Activated T-cell treated with anti-CD3 and anti-CD28 coated beads, Interleukin-2, amount 50 U/mL, for 72 hours (primary cell): ENCODE results near the gene UBE2U. TPM values are rescaled to one million over a fixed set of nuclear protein-coding genes. Genes with fewer than 3 reads are reported as not detected.
"Not testable (repeated sequence)": the region's sequence is repeated elsewhere in the genome, so short reads cannot be mapped to it uniquely, and the experiment has no call there.

Source experiments
- ATAC-seq, 2 donors: fragments of 150-1000 bp; cut with Tn5 transposase; replicated peaks in 1 of 2; 2 replicates each; pipeline ENCODE4 v1.10.0; 2021; ENCODE audit warnings: moderate library complexity in 2 of 2, mild to moderate bottlenecking in 1 of 2
- DNase-seq, 2 donors: peaks; one replicate each; pipeline ENCODE4 v3.0.0; 2021 to 2022; ENCODE audit warnings: mixed read lengths in 1 of 2
- H3K27ac Mint-ChIP-seq: one replicate; pipeline ENCODE4 v1.8.0; 2022; ENCODE audit warnings: mild to moderate bottlenecking, moderate library complexity, mixed read lengths
- H3K27me3 Mint-ChIP-seq: one replicate; pipeline ENCODE4 v1.8.0; 2022; ENCODE audit warnings: low read depth, mixed read lengths
- H3K36me3 Mint-ChIP-seq, 2 donors: one replicate each; pipeline ENCODE4 v1.8.0; 2022; ENCODE audit warnings: mixed read lengths in 2 of 2, mild to moderate bottlenecking in 1 of 2; ENCODE audit not compliant: insufficient read depth in 2 of 2
- H3K4me1 Mint-ChIP-seq: one replicate; pipeline ENCODE4 v1.8.0; 2022; ENCODE audit warnings: low read depth, mixed read lengths
- H3K4me3 Mint-ChIP-seq, 2 donors: one replicate each; pipeline ENCODE4 v1.8.0; 2022; ENCODE audit warnings: mild to moderate bottlenecking in 2 of 2, mixed read lengths in 2 of 2, moderate library complexity in 2 of 2
- H3K9me3 Mint-ChIP-seq, 2 donors: one replicate each; pipeline ENCODE4 v1.8.0; 2022; ENCODE audit warnings: mixed read lengths in 2 of 2
- total RNA-seq, 2 donors: library from RNA; stranded (reverse); gene quantifications; one replicate each; pipeline ENCODE4 v1.2.3, GENCODE V29; 2022

Gene UBE2U
- total RNA-seq, 2 donors from 2014 or later, result not detected

DNA sequence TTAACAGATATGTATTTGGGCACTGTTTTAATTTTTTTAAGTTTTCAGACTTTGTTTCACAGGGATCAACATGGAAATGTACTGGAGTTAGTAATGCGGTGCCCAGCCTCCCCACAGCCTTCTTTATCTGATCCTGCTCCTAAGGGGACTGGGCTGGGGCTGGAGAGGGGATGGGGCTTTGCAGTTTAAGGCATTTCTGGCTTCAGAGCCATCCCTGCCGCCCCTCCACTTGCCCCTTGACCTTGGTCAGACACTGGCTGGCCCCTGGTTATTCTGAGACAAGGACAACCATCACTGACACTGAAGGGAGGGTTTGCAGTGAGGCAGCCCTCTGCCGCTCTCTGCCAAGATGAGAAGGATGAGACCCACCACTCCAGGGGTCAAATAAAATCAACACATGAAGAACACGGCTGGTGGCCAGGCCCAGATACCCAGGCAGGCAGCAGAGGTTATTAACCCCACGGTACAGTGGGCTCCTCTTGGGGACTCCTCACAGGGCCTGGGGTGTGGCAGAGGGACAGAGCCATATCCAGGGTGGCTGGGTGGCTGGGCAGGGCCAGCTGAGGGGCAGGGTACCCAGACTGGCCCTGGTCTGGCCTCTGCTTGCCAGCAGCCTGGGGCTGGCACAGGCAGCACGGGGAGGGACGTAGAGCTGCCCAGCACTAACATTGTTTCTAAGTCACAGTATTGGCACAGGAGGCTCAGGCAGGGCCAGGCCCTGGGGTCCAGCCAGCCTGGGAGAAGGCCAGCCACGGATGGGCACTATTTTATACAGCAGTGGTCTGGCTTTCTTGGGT lies 7.2 kb upstream of the UBE2U start:
- Mint-ChIP-seq H3K4me3 (no peak overlapping the region), H3K36me3 (no peaks in the 10 kb centered on the region)
- ATAC-seq, result no peak

DNA sequence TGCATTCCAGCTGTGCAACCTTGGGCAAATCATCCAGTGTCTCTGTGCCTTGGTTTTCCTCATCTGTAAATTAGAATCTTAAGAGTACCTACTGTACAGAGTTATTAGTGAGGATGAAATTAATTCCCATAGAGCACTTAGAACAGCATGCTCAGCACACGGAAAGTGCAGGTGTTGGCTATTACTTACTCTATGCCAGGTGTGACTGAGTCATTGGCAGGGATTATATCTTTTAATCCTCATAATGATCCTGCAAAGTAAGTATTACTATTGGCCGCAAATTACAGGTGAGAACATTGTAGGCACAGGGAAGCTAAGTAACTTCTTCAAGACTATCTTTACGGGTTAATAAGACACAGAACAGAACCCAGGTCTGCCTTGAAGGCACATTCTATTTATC lies 6.3 kb upstream of the UBE2U start:
- no peak for ATAC-seq
- H3K4me3 Mint-ChIP-seq, result no peak overlapping the region
- H3K9me3 Mint-ChIP-seq, result no peaks in the 10 kb centered on the region
- DNase-seq, result no peak
- H3K27ac Mint-ChIP-seq, result no peak overlapping the region
- H3K36me3 Mint-ChIP-seq, result no peaks in the 10 kb centered on the region
- peaks cover 11% of the 10 kb centered on the region for H3K27me3 Mint-ChIP-seq
- H3K4me1 Mint-ChIP-seq, result no peaks in the 10 kb centered on the region

More for the DNA sequence above, 7.2 kb upstream of the UBE2U start:
- Mint-ChIP-seq H3K27ac (no peak overlapping the region), H3K9me3 (no peaks in the 10 kb centered on the region), H3K4me1 (no peaks in the 10 kb centered on the region), H3K27me3 (peaks cover 11% of the 10 kb centered on the region)
- no peak for DNase-seq

DNA sequence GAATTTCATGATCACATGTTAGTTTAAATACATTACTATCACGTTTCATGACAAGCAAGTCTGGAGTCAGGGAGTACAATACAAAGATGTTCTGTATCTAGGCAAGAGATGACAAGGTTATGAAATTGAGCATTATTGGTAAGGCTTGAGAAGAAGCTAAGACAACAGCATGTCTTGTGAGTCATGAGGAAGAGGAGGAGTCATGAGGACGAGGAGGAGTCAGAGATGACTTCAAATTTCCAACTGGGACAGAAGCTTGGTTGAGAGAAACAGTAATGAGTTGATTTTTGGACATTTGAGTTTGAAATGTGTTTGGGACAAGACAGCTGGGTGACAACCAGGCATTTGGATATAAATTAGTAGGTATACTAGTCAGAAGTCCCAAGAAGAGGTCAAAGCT lies 4.3 kb upstream of the UBE2U start:
- H3K36me3 Mint-ChIP-seq, result no peaks in the 10 kb centered on the region
- ATAC-seq (peak; percentile 62 to 77), DNase-seq (no peak)
- no peaks in the 10 kb centered on the region for H3K4me1 Mint-ChIP-seq
- no peak overlapping the region for H3K27ac Mint-ChIP-seq
- H3K9me3 Mint-ChIP-seq, result no peaks in the 10 kb centered on the region
- H3K27me3 Mint-ChIP-seq, result peaks cover 17% of the 10 kb centered on the region
- no peak overlapping the region for H3K4me3 Mint-ChIP-seq

DNA sequence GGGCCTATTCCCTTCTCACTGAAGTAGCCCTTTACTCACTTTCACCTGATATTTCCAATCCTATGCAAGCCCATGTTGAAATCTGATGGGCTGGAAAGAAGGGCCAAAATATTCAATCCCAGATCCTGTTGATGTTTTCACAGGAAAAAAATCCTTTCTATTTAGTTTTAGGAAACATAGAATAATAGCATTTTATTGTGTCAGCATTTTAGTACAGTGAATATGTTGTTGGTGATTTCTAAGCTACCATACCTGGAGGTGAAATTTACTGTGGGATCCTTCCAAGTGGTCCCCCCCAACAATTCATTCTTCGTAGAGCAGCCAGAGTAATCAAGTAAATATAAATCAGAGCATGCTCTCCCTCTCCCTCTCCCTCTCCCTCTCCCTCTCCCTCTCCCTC lies 3.4 kb upstream of the UBE2U start:
- ATAC-seq, result no peak
- Mint-ChIP-seq H3K4me3 (no peak overlapping the region), H3K36me3 (no peaks in the 10 kb centered on the region)

DNA sequence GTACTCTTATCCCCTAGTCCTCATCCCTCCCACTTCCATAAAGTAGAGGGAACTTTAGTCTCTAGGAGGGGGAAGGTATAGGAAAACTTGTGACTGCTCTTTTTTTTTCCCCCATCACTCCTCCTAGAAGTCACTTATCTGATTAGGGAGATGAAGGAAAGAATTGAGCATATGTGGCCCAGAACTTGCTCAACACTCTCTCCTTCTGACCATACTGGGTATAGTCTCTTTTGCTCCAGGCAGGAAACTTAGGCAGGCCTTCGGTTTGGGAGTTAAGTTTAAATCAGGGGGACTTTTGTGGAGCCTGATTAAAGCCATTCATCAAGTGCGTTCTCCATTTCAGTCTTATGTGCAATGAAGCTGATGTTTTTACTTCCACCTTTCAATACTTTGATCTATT lies 5.8 kb downstream of the UBE2U start:
- DNase-seq, result no peak
- Mint-ChIP-seq H3K27me3 (peaks cover 14% of the 10 kb centered on the region), H3K4me1 (no peaks in the 10 kb centered on the region), H3K9me3 (no peaks in the 10 kb centered on the region), H3K27ac (no peak overlapping the region), H3K36me3 (no peaks in the 10 kb centered on the region), H3K4me3 (no peak overlapping the region)
- no peak for ATAC-seq

More for the DNA sequence above, 3.4 kb upstream of the UBE2U start:
- Mint-ChIP-seq H3K27ac (no peak overlapping the region), H3K9me3 (no peaks in the 10 kb centered on the region), H3K27me3 (peaks cover 23% of the 10 kb centered on the region), H3K4me1 (no peaks in the 10 kb centered on the region)
- DNase-seq, result no peak

DNA sequence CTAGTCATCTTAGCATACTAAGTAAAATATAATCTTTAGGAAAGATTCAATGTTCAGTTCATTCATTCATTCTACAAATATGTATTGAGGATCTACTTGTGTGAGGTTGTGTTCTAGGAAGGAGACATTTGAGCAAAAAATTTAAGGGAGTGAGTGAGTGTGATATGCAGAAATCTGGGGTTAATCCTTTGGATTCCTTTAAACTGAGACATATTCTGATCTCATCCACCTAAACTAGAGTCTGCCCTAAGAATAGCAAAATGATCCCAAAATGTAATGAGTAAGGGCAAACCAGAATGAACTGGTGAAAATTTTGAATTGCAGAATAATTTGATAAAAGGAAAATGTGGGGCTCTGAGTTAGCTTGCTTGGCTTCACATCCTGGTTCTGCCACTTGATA lies 8.6 kb downstream of the UBE2U start:
- no peak overlapping the region for H3K27ac Mint-ChIP-seq
- H3K4me3 Mint-ChIP-seq, result no peak overlapping the region
- peaks cover 0 to 1% of the 10 kb centered on the region in 2 donors for H3K36me3 Mint-ChIP-seq
- no peaks in the 10 kb centered on the region for H3K9me3 Mint-ChIP-seq
- H3K27me3 Mint-ChIP-seq, result peaks cover 13% of the 10 kb centered on the region
- H3K4me1 Mint-ChIP-seq, result no peaks in the 10 kb centered on the region
- ATAC-seq (no peak), DNase-seq (no peak)

DNA sequence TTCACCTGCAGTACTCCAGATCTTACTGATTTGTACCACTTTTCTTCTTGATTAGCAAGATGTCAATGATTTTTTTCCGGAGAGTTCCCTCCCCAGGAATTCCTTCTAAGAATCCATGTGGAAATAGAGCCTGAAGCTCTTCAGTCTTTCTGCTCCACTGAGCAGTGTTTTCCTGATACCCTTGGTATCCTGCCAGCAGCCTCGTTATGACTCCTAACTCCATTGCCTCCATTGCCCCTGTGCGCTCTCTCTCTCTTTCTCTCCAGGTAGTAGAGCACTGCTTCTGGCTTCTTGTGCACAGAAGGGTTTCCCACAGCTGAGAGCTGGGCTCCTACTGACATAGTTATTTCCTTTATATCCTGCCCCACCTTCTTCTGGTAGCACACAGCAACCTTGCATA lies 12.2 kb downstream of the UBE2U start:
- H3K4me3 Mint-ChIP-seq, result no peak overlapping the region

DNA sequence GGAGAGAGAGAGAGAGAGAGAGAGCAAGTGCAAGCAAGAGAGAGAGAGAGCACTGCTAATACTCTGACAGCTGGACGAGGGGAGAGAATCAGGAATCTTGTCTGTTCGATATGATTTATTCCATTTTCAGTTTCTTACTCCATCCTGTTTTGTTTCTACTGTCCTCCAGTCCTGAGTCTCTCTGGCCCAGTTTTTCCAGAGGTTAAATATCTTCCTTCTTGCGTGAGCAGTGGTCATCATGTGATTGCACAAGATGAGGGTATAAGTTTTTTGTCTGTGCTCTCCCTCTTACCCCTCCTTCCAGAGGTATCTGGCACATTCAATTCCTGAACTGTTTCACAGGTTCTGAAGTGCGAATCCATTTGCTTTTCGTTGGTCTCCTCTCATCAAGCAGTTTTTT lies 16.8 kb downstream of the UBE2U start:
- Mint-ChIP-seq H3K27ac (no peak overlapping the region), H3K4me1 (peaks cover 12% of the 10 kb centered on the region), H3K4me3 (no peak overlapping the region), H3K27me3 (peaks cover 42% of the 10 kb centered on the region), H3K36me3 (peaks cover 0 to 1% of the 10 kb centered on the region in 2 donors), H3K9me3 (no peaks in the 10 kb centered on the region)
- ATAC-seq (no peak), DNase-seq (no peak)

More for the DNA sequence above, 12.2 kb downstream of the UBE2U start:
- Mint-ChIP-seq H3K27me3 (peaks cover 37% of the 10 kb centered on the region), H3K36me3 (peaks cover 0 to 1% of the 10 kb centered on the region in 2 donors), H3K4me1 (no peaks in the 10 kb centered on the region), H3K9me3 (no peaks in the 10 kb centered on the region), H3K27ac (no peak overlapping the region)
- ATAC-seq (no peak), DNase-seq (no peak)

DNA sequence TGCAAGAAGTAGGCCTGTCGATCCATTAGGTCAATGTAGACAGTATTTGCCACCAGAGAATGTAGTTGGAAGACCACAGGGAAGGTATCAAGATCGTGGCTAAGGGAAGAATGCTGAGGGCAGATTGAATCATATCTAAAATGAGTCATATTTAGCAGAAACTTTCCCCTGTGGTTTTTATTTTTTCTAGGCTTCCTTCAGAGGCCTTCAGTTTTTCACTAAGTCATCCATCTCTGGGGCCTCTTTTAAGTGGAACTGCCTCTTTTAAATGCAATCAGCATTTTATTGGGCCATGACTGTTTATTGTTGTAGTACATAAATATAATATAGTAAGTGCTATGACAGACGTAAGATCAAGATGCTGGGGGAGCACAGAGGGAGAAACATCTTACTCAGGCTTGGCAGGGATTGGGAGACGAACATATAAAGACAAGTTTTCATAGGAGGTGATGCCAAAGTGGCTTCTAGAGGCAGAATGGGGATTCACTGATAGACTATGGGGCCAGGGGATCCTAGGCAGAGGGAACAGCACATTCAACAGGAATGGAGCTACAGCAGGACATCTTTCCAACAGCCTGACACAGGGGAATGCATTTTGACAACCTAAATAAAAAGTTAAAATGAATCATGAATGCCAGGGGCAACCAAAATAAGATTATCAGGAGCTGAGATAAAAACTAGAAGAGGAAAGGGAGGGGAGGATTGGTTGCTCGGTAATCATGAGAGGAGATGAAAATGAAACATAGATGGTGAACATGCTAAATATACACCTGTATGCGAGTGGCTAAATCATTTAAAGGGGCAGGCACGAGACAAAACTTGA lies 20.1 kb downstream of the UBE2U start:
- peak overlapping the region; percentile 11 to 38 for H3K4me3 Mint-ChIP-seq
- H3K9me3 Mint-ChIP-seq, result no peaks in the 10 kb centered on the region
- peaks cover 12% of the 10 kb centered on the region for H3K4me1 Mint-ChIP-seq
- ATAC-seq, result peak; percentile 88 to 94
- H3K27ac Mint-ChIP-seq, result peak overlapping the region; percentile 7
- no peak for DNase-seq
- no peaks in the 10 kb centered on the region for H3K36me3 Mint-ChIP-seq
- peaks cover 47% of the 10 kb centered on the region for H3K27me3 Mint-ChIP-seq

DNA sequence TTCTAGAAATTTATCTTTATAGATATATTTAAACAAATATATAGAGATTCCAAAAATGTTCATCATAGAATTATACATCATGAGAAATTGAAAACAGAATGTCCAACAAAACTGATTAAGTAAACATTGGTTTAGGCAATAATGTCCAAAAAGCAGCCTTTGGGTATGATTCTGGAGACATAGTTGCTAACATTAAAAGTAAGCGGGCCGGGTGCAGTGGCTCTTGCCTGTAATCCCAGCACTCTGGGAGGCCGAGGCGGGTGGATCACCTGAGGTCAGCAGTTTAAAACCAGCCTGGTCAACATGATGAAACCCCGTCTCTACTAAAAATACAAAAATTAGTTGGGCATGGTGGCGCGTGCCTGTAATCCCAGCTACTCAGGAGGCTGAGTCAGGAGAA lies 20.8 kb downstream of the UBE2U start:
- H3K4me1 Mint-ChIP-seq, result peaks cover 12% of the 10 kb centered on the region
- ATAC-seq, H3K27ac Mint-ChIP-seq, H3K4me3 Mint-ChIP-seq, H3K9me3 Mint-ChIP-seq, H3K36me3 Mint-ChIP-seq, DNase-seq: not testable (repeated sequence)
- H3K27me3 Mint-ChIP-seq, result peaks cover 40% of the 10 kb centered on the region

DNA sequence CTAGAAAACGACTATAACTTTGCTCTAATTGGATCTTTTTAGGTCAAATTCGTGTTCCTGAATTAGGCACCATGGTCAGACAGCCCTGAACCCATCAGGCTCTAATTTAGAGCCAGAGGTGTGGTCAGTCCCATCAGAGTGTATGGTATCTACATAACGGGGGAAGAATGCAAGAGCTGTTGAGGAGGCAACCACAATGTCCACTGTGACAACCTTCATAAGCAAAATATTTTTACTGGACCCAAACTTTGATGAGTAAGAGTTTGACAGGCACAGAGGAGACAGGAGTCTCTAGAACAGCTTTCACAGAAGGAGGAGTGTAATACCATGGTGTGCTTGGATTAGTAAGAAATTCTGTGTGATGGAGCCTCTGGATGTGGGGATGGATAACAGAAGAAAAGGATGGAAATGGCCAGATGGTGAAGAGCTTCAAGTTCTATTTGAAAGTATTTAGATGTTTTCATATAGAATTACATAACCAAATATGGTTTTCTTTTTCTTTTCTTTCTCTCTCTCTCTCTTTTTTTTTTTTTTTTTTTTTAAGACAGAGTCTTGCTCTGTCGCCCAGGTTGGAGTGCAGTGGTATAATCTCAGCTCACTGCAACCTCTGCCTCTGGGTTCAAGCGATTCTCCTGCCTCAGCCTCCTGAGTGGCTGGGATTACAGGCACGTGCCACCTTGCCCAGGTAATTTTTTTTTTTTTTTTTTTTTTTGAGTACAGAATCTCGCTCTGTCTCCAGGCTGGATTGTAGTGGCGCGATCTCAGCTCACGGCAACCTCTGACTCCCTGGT lies 24.9 kb downstream of the UBE2U start:
- no peak overlapping the region for H3K4me3 Mint-ChIP-seq
- ATAC-seq, result no peak
- DNase-seq, result no peak
- no peaks in the 10 kb centered on the region for H3K9me3 Mint-ChIP-seq
- H3K27ac Mint-ChIP-seq, result no peak overlapping the region
- H3K27me3 Mint-ChIP-seq, result peaks cover 34% of the 10 kb centered on the region
- H3K36me3 Mint-ChIP-seq, result no peaks in the 10 kb centered on the region
- H3K4me1 Mint-ChIP-seq, result peaks cover 7% of the 10 kb centered on the region

DNA sequence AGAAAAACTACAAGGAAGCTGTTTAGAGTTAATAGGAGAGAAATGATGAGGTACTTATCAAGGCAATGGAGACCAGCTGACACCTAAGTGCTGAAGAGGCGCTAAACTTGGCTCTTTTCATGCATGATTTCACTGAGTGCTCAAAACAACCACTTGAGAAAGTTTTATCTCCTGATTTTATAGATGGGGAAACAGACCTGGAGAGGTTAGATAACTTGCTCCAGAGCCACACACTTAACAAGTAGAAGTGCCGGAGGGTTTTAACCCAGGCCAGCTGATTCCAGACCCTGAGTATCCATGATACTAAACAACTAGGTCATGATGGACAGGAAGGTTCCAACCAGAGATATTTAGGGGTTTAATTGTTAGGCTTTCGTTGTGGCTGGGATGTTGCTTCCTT lies 25.9 kb downstream of the UBE2U start:
- Mint-ChIP-seq H3K4me3 (no peak overlapping the region), H3K4me1 (no peaks in the 10 kb centered on the region), H3K27ac (no peak overlapping the region), H3K9me3 (no peaks in the 10 kb centered on the region), H3K36me3 (no peaks in the 10 kb centered on the region), H3K27me3 (peaks cover 42% of the 10 kb centered on the region)
- no peak for ATAC-seq
- no peak for DNase-seq

DNA sequence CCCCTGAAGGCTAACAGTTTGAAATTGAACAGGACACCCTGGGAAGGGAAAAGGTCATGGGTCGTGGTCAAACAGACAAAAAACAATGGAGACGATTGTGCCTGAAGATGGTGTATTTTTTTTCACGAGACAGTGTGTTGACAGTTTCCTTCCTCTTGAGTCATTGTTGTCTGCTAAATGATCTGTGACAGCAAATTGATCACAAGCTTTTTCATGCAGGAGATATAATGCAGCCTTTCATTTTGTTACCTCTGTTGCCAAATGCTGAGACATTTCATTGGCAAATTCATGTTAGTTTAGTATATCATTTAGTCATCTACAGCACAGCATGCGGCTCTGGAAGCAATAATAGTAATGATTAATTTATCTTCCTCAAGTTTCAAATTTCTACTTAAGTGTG lies 27.7 kb downstream of the UBE2U start:
- H3K9me3 Mint-ChIP-seq, result no peaks in the 10 kb centered on the region
- no peak overlapping the region for H3K27ac Mint-ChIP-seq
- no peak overlapping the region for H3K4me3 Mint-ChIP-seq
- no peaks in the 10 kb centered on the region for H3K4me1 Mint-ChIP-seq
- no peaks in the 10 kb centered on the region for H3K36me3 Mint-ChIP-seq
- ATAC-seq (no peak), DNase-seq (no peak)
- peaks cover 34% of the 10 kb centered on the region for H3K27me3 Mint-ChIP-seq
